Right lobe of liver (tissue), 4 donors: Measurements from ENCODE around the gene LRRC41.

ENCODE experiments used
- CTCF ChIP-seq, 4 donors: fragments of 200-600 bp in 3 of 4; fragments of 450-650 bp in 1 of 4; IDR thresholded peaks; one replicate each; pipeline versions ENCODE4 v1.5.1 to v1.8.0; 2016 to 2022; ENCODE audit warnings: antibody characterized with exemption in 4 of 4, mild to moderate bottlenecking in 2 of 4
- POLR2A ChIP-seq: fragments of 450-650 bp; IDR thresholded peaks from one replicate; pipeline ENCODE4 v1.6.1; 2017; ENCODE audit warnings: antibody characterized with exemption, mild to moderate bottlenecking
- donor health status: DM: no; HTN: no; CAD: no.
- donor health status: DM: no; HTN: no; CAD: no.
- donor health status: DM: no; HTN: yes; CAD: no.

GRCh38 chr1:46277658-46278373 is 25.6 kb downstream of the LRRC41 start:
- TF ChIP-seq CTCF (IDR thresholded peaks at IDR 0.05) (no peak), POLR2A (no peak)
